Renal pelvis (tissue), 12 donors: ENCODE results near the gene ATP9B. TPM values are rescaled to one million over a fixed set of nuclear protein-coding genes. Genes with fewer than 3 reads are reported as not detected.
A peak's percentile ranks its signal among the peaks of the same experiment; 100 is the strongest.

Source experiments
- DNase-seq: peaks from one replicate; pipeline ENCODE4 v3.0.0-alpha.2; 2013
- long read RNA-seq, 16 experiments: transcript quantifications; one replicate each; lab custom pipeline, GENCODE V29; 2026
- polyA plus RNA-seq, 3 donors: library from polyadenylated mRNA; unstranded; fragments of 120-200 nt; gene quantifications; one replicate each; pipeline ENCODE4 v1.2.1, GENCODE V29; 2013; ENCODE audit not compliant: insufficient read length in 3 of 3

Gene ATP9B
- 10 to 100 TPM; 27.8 to 39.5 (median 36.3) TPM for polyA plus RNA-seq
- long read RNA-seq, donor 1, full-length matches to known transcripts: 2 of 2 reads
- long read RNA-seq, donor 1, partial matches to known transcripts: 0 of 2 reads
- long read RNA-seq, donor 1, other reads (novel, unspliced or antisense): 0 of 2 reads
- long read RNA-seq, donor 2, full-length matches to known transcripts: 2 of 2 reads
- long read RNA-seq, donor 2, partial matches to known transcripts: 0 of 2 reads
- long read RNA-seq, donor 2, other reads (novel, unspliced or antisense): 0 of 2 reads
- long read RNA-seq, donor 3: 0 reads
- long read RNA-seq, donor 4, full-length matches to known transcripts: 1 of 1 reads
- long read RNA-seq, donor 4, partial matches to known transcripts: 0 of 1 reads
- long read RNA-seq, donor 4, other reads (novel, unspliced or antisense): 0 of 1 reads
- long read RNA-seq, donor 5, partial matches to known transcripts: 0 of 1 reads
- long read RNA-seq, donor 5, other reads (novel, unspliced or antisense): 0 of 1 reads
- long read RNA-seq, donor 6, partial matches to known transcripts: 5 of 6 reads
- long read RNA-seq, donor 6, other reads (novel, unspliced or antisense): 0 of 6 reads
- long read RNA-seq, donor 7, partial matches to known transcripts: 0 of 1 reads
- long read RNA-seq, donor 7, other reads (novel, unspliced or antisense): 0 of 1 reads
- long read RNA-seq, donor 8, full-length matches to known transcripts: 1 of 1 reads
- long read RNA-seq, donor 8, partial matches to known transcripts: 0 of 1 reads
- long read RNA-seq, donor 8, other reads (novel, unspliced or antisense): 0 of 1 reads
- long read RNA-seq, donor 9, full-length matches to known transcripts: 2 of 2 reads
- long read RNA-seq, donor 9, partial matches to known transcripts: 0 of 2 reads
- long read RNA-seq, donor 9, other reads (novel, unspliced or antisense): 0 of 2 reads
- long read RNA-seq, donor 10: 0 reads
- long read RNA-seq, donor 11: 0 reads
- long read RNA-seq, donor 12, full-length matches to known transcripts: 2 of 2 reads
- long read RNA-seq, donor 12, partial matches to known transcripts: 0 of 2 reads
- long read RNA-seq, donor 12, other reads (novel, unspliced or antisense): 0 of 2 reads
- long read RNA-seq, donor 13, partial matches to known transcripts: 0 of 1 reads
- long read RNA-seq, donor 13, other reads (novel, unspliced or antisense): 0 of 1 reads
- long read RNA-seq, donor 14: 0 reads
- long read RNA-seq, donor 15: 0 reads
- long read RNA-seq, donor 16: 0 reads

GRCh38 chr18:79068937-79069716, at the start of gene ATP9B:
ATP9B (plus strand) TSS chr18:79069394; CDS start chr18:79069411, 17 bp downstream.
- DNase-seq: peak; percentile 96

- DNase-seq: no peak
These were observed 49.3 kb upstream of the ATP9B start for GRCh38 chr18:79019881-79020280.

GRCh38 chr18:79022603-79023002, 46.6 kb upstream of the ATP9B start:
- no peak for DNase-seq

GRCh38 chr18:79026491-79026890, 42.7 kb upstream of the ATP9B start:
- no peak for DNase-seq

- no peak for DNase-seq
These were observed 38.5 kb upstream of the ATP9B start for GRCh38 chr18:79030680-79031079.

- DNase-seq: no peak
These were observed 26.9 kb upstream of the ATP9B start for GRCh38 chr18:79042276-79042675.

GRCh38 chr18:79043288-79043687, 25.9 kb upstream of the ATP9B start:
- DNase-seq: no peak

- DNase-seq: no peak
These were observed 22.7 kb upstream of the ATP9B start for GRCh38 chr18:79046522-79046921.

GRCh38 chr18:79047556-79048244, 21.5 kb upstream of the ATP9B start:
- no peak for DNase-seq

- no peak for DNase-seq
These were observed 21.0 kb upstream of the ATP9B start for GRCh38 chr18:79048245-79048632.

GRCh38 chr18:79049506-79049905, 19.7 kb upstream of the ATP9B start:
- DNase-seq: no peak

- DNase-seq: no peak
These were observed 19.2 kb upstream of the ATP9B start for GRCh38 chr18:79050005-79050404.

GRCh38 chr18:79056827-79057367, 12.3 kb upstream of the ATP9B start:
- no peak for DNase-seq

- DNase-seq: no peak
These were observed 11.2 kb upstream of the ATP9B start for GRCh38 chr18:79058007-79058406.

- DNase-seq: no peak
These were observed 6.4 kb upstream of the ATP9B start for GRCh38 chr18:79062806-79063205.

GRCh38 chr18:79064228-79064627, 5.0 kb upstream of the ATP9B start:
- DNase-seq: no peak

- DNase-seq: no peak
These were observed 3.4 kb upstream of the ATP9B start for GRCh38 chr18:79065802-79066201.

- no peak for DNase-seq
These were observed 1.6 kb upstream of the ATP9B start for GRCh38 chr18:79067611-79068010.

GRCh38 chr18:79068341-79068936, 755 bp upstream of the ATP9B start:
- DNase-seq: peak; percentile 27

- DNase-seq: peak; percentile 39
These were observed 540 bp downstream of the ATP9B start for GRCh38 chr18:79069717-79070151.
